H4 (cell line): ENCODE data around the gene TLE4. TPM values are rescaled to one million over a fixed set of nuclear protein-coding genes. Genes with fewer than 3 reads are reported as not detected.

Experiments
- DNase-seq: peaks from one replicate; pipeline ENCODE4 v3.0.0-alpha.2; 2015; ENCODE audit warnings: low spot score
- total RNA-seq: library from RNA; depleted of rRNA; stranded (reverse); fragments of >200 nt; shearing (Covaris generic); gene quantifications from 2 replicates; pipeline ENCODE4 v1.2.3, GENCODE V29; 2014

TLE4 gene
- total RNA-seq, 1 experiment from 2014 or later: 27.8 TPM

DNA sequence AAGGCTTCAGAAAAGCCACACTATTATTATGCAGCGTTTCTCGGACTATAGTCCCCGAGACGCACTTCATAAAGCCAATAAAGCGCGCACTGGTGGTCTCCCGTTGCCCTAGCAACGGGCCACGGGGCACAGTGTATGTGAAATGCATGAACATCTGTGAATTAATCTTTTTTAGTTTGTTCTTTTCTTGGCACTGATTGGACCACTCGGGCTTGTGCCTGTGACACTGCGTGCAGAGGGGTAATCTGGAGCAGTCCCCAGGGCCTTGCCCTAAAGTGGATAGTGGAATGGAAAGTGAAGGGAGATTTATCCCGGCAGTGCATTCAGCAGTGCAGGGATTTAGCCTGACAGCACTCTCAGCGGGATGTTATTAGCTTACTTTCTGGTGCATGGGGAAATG lies 92.1 kb downstream of the TLE4 start:
- no peak for DNase-seq

DNA sequence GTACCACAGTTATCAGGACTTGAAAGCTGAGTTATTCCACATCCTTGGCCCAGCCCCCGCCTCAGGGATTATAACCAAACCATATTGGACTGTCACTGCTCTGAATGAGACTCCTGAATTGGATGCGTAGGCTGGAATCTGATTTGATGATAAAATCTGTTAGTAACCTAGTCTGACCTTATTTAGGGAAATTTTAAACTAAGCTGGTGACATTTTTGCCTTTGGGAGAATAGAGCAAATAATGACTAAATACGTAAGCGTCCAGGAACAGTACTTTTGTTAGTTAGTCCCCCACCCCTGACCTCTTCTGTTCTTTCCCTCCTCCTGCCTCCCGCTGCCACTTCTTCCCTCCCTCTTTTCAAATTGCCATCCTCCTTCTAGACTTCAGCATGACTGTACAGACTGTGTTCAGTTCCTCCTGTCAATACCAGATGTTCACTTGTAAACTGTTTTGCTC lies 92.6 kb downstream of the TLE4 start:
- no peak for DNase-seq

DNA sequence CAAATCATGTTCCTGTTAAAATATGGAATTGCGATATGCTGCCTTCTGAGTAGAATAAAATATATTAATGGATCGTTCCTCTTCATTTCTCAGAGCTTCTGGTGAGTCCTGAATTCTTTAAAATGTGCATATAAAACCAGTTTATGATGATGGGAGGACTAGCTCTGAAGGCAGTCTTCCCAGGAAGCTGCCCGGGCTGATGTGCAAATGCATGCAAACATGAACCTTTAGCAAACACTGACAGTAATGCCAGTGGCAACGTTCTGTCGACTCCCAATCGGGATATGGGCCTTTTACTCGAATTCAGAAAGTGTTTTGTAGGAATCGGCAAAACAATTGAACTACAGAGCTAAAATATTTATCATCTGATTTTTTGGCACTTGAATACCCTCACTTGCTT lies 93.6 kb downstream of the TLE4 start:
- DNase-seq: no peak

DNA sequence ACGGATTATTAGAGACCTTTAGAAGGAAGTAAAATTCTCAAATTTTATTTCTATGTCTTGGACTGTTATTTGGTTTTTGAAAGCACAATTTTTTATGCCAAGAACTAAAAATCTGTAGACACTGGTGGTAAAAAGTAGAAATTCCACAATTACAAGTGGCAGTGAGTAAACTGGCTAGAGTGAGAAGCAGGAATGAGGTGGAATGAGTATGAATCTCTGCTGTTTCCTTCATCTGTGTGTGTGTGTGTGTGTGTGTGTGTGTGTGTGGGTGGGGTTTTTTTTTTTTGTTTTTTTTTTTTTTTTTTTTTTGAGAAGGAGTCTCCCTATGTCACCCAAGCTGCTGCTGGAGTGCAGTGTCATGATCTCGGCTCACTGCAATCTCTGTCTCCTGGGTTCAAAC lies 94.2 kb downstream of the TLE4 start:
- no peak for DNase-seq

DNA sequence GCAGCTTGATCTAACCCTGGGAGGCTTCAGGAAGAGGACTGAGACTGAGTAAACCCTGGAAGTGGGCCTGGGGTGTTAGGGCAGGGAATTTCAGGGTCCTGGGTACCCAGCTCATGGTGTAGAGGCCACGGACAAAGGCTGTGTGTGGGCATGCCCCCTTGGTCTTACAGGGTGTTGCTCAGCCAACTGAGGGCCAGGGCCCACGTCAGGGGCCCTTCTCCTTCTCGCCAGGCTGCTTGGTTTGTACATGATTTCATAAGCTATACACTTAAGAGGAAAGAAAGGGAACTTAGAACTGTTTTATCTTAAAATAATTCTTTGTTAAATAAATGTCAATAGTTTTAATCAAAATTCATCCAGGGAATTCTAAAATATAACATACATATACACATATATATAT lies 95.4 kb downstream of the TLE4 start:
- DNase-seq: no peak

DNA sequence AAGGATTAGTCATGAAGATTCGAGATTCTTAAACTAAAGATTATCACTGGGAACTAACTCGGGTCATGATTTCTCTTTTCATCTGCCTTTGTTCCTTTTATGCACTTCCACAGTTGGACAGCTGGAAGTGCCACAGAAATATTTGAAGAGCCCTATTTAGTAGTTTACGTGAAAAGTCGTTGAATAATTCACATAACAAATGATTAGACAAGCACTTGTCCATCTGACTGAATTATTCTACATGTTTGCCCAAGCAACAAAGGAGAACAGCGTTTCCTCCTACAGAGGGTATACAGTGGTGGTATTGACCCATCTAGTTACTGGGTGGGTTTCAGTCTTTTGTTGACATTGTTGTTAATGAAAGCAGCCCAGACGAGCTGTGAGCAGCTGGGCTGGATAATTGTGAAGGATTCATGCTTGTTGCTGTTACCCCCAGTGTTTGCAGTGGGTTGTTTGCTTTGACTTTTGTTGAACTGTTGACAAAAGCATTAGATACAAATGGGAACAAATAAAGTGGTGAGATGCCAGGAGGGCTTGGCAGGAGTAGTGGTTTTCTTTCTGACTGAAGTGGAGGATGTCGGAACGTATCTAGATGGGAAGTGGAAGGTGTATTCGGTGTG lies 96.2 kb downstream of the TLE4 start:
- DNase-seq: no peak

DNA sequence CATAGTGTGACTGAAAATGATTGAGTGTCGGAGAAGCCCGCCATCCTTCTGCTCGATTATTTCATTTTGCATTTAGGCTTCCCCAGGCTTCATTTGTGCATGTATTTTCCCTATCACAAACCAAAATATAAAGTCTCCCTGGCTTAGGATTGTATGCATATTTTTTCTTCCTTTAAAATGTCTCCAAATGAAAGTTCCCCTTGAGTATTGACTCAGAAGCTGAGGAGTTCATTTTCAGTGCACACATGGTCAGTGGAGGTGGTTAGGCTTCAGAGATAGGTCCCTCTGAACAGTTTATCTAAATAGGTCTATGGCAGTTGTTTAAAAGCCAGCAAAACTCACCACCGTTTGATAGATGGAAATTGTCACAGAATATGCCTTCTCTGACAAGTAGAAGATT lies 97.2 kb downstream of the TLE4 start:
- no peak for DNase-seq

DNA sequence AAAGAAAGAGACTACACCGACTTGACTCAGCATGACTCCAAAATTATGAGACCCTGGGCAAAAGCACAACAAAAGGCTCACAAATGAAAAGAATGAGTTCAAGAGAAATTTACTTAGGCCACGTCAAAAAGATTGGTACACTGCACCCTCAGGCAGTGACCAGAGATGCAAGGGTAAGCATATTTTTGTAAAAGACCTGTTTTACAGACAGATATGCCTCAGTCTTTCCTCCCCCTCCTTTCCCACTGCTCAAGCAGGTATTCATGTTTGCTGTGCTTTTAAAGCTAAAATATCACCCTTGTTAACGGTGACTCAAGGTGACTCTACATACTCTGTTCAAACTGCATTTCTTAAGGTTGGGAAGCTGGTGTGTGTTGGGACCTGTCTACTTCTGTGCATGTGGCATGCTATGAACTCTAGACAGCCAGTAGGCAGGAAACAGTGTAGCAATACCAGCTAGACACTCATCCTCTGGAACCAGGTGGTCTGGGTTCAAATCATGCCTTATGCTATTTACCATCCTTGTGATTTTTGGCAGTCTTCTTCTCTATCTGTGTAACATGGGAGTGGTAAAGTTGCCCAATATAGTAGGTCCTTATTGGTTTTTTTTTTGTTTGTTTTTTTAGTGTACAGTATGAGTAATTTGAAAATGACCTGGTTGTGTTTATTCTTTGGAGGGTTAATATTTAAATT lies 98.7 kb downstream of the TLE4 start:
- DNase-seq: no peak

DNA sequence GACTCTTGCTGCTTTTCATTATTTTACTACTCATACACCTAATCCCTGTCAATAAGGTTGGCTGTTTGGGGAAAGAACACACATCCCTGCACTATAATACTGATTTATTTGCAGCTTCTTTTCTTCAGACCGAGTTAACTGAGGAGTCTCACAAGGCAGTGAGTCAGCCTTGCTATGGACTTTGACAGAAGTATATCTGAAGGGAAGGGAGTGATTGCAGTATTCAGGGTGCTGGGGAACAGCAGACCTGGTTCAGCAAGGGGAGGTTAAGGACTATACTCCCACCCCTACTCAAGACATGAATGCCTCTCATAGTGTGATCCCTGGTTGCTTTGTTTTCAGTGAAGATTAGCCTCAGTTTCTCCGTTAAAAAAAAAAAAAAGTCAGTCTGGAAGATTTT lies 99.8 kb downstream of the TLE4 start:
- no peak for DNase-seq

DNA sequence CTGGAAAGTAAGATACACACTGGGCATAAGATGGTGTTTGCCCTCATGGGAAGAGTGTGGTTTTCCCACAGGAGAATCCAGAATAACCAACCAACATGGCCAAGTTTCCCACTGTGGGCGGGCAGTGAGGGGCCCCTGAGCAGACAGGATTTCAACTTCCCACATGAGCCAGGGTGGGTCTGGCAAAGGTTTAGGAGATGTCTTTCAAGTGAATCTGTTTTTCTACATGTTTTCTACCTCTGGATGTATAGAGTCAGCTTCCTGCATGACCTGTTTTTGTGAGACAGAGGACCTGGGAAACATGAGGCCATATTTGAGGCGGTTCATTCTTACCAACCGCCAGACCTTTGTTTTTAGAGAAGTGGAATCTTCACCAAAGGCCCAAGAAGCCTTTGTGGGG lies 100.5 kb downstream of the TLE4 start:
- DNase-seq: no peak

DNA sequence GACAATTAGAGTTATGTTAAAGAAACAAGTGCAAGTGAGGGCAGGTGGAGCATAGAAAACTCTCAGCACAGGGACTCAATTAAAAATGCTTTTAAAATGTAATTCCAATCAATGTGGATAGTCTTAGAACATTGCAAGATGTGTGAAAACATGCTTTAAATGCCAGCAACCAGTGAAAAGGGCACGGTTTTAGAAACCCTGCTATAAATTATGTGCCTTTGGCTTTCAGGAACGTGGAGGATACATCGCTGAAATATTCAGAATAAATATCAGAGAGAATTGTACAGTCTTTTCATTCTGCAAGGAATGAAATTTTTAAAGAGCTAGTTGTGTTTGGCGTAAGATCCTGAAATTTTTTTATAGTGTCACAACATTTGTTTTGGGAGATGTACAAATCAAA lies 101.1 kb downstream of the TLE4 start:
- DNase-seq: no peak

DNA sequence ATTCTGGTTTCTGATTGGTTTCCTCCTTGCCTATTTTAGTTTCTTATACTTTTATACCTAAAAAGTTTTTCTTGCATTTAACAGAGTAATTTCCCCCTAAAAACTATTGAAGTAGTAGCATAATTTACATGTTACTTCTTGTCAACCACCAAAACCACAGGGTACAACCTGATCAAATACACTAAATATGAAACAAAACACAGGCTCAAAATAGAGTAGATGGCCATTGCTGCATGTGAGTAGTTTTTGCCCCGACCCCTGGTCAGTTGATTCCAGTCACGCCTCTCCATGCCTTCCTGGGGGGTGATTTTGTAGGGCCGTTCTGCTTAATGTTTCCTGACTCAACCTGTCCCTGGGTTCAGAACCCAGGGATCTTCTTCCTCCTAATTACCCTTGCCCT lies 101.8 kb downstream of the TLE4 start:
- no peak for DNase-seq

DNA sequence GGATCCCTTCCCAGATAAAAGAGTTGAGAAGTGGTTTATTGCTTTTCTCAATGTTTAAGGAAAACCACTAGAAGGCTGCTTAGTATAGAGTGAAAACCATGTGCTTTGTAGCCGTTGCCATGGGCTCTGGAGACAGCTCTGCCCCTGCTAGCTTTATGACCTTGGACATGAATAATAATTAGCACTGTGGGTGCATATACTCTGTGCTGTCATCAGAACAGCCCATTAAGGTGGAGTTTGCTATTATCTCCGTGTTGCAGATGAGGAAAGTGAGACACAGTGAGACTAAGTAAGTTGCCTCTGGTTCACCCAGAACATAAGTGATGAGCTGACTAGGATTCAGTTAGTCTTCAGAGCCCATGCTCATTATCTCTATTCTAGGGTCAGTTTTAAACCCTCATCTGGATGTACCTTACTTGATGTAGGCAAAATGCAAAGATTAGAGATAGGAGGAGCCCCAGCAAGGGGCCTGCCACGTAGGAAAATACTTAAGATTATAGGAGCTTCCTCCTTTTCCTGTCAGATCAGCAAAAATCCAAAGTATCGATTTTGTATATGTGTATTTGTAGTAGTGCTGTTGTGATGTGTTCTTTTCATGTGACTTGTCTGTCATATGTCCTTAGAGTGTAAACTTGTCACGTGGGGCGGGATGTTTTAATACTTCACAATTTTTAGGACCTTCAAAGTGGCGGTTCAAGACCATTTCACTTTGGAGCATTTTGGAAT lies 102.5 kb downstream of the TLE4 start:
- DNase-seq: no peak

DNA sequence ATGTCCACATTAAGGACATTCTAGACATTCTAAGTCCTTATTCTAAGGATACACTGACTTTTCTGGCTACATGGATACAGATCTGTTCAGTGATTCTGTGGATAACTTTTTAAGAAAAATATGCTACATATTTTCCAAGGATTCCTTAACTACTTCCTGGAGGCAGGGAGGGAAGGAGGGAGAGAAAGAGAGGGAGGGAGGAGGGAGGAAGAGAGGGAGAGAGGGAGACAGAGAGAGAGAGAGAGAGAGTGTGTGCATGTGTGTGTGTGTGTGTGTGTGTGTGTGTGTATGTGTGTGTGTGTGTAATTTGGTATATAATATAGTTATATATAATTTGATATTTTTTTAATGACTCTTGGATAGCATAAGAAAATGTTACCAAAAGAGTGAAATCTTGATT lies 109.8 kb downstream of the TLE4 start:
- no peak for DNase-seq

DNA sequence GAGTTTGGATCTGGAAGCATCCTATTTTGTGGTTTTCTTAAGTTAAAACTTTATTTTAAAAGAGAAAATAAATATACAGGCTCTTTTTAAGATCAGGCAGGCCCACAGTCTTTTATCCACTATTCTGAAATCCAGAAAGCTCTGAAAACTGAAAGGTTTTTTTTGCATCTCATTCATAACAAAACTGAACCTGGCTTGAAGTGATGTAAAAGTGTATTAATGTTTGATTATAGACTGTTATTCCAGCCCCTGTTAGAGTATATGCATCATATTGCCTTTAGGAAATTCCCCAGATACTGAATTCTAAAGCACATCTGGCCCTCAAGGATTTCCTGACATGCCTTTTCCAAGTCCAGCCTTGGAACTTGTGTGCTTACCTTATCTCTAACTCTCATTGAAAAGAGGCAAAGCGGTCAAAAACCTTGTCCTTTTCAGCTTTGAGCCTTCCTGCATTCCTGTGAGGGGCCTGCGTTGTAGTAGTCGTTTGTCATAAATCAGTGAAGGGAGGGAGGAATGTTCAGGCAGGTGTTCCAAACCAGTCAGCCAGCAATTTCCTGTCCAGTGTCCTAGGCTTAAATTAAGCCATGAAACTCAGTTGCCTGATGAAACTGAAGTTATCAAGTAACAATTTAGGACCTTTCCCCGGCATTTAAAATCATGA lies 110.4 kb downstream of the TLE4 start:
- DNase-seq: no peak

DNA sequence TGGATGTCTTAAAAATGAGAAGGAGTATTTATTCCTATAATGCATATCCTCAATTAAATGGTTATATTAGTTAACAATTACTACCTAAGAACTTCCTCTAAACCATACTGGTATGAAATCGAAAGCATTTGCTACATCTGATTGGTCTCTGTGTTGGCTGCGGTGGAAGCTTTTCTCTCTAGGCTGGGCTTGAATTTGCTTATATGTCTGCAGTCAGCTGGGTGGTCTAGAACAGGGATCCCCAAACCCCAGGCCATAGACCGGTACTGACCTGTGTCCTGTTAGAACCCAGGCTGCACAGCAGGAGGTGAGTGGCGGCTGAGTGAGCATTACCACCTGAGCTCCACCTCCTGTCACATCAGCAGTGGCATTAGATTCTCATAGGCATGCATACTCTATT lies 112.3 kb downstream of the TLE4 start:
- no peak for DNase-seq

DNA sequence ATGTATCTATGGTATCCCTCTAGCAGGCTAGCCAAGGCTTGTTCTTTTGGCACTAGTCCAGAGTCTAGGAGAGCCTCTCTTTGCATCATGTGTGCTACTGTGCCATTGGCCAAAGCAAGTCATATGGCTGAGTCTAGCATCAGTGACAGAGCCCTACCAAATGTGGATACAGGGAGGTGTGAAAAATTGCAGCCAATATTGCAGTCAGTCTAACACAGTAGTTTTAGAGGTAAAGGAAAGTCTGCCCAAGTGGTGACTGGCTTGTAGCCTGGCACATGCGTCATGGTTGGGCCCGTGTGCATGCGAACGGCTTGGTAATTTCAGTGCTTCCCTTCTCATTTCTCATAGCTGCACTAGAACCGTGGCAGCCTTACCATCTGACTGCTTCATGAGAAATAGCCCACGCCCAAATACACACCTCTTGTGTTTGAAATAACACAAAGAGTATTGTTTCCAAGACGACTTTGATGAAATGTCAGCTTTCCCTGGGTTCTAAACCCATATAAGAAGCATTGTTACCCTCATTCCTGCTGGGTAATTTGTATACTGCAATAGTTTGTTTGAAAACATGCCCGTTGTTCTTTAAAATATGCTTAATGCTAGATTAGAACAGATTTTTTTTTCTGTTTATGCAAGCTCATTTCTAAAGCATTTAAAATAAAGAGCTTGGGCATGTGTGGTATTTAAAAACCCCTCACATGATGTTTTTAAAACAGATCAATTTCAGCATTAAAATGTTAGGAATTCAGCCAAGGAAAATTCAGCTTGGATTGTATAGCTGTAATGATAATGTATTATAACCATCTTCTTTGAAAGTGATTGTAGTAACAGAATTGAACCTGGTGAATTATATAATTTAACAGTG lies 113.2 kb downstream of the TLE4 start:
- no peak for DNase-seq

DNA sequence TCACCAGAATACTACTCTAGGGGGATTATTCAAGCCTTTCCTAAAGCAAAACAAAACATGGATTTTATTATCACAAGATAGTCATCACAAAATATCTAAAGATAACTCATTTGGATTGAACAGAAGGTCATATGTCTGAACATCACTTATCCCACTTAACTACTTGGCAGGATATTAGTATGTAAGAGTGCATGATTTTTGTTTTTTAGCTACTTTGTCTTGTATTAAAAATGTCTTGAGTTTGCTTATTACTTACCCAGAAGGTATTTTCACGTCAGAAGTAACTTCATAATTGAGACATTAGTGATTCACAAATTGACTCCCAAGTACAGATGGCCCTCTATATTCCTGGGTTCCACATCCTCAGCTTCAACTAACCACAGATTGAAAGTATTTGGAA lies 113.8 kb downstream of the TLE4 start:
- DNase-seq: no peak

DNA sequence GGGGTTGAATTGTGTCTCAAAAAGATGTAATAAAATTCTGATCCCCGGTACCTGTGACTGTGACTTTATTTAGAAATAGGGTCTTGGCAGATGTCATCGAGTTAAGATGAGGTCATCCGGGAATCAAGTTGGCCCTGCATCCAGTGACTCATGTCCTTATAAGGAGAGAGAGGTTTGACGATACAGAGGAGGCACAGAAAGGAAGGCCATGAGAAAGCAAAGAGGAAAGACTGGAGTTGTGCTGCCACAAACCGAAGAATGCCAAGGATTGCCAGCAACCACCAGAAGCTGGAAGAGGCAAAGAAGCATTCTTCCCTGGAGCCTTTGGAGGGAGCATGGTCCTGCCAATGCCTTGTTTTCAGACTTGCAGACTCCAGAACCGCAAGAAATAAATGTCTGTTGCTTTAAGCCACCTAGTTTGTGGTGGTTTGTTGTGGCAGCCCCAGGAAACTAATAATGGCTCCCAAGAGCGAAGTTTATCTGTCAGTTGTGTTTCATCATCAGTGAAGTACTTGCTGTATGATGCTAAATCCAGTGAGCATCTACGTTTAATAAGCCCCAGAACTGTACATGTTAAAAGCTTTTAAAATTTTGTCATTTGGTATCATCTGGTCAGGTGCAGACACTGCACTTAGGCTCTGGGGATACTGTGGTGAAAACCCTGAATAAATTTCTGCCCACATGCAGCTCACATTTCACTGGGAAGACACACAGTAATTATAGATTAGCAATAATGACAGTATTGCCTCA lies 114.8 kb downstream of the TLE4 start:
- peak; percentile 99 for DNase-seq

DNA sequence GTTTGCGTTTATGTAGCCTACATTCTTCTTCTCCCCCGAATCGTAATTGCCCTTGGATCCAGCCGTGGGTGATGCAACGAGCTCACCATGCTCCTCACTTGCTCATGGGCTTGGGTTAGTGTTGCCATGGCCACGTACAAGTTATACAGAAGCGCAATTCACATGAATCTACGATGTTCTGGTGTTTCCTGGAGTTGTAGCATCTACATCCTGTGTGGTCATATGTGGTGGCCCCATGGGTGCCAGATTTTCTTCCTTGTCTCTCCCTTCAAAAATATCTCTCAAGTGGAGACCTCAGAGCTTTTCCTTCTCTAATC lies 115.3 kb downstream of the TLE4 start:
- DNase-seq: peak; percentile 24

DNA sequence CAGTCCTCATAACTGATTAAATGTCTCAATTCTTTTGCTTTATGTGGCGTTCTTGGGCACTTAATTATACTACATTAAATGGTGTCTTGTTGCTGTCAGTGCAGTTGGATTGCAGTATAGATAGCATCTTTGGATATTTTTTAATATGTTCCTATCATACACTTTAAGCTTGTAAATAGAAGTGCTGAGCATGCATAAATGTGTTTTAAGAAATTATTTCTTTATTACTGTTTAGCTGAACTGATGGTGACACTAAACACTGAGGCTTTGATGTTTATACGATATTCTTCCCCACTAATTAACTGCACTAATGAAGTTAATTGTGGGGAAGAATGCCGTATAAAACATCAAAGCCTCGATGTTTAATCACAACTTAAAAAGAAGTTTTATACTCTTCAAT lies 116.6 kb downstream of the TLE4 start:
- no peak for DNase-seq
